GM12878 (cell line): ENCODE data around the gene MPP2. TPM values are rescaled to one million over a fixed set of nuclear protein-coding genes. Genes with fewer than 3 reads are reported as not detected.

Source experiments
- ATAC-seq: fragments of 200-7000 bp; cut with Tn5 transposase; 3 replicates; pipeline ENCODE4 v1.9.1; 2020; ENCODE audit warnings: mild to moderate bottlenecking, moderate library complexity
- BruUV-seq: library from RNA; stranded (reverse); fragments of 400-500 nt; replicated peaks from 2 replicates; lab custom pipeline; 2021; lab: Mats Ljungman, UMichigan
- CTCF ChIA-PET: fragments of 300-600 bp; sonication (Branson Sonifier 250); formaldehyde crosslinking; extraction: SDS; loops from one replicate; lab custom pipeline; 2021; ENCODE audit warnings: inconsistent platforms; lab: Yijun Ruan, JAX
- POLR2A ChIA-PET: fragments of 350-600 bp; formaldehyde crosslinking; extraction: SDS; loops from one replicate; lab custom pipeline; 2021; ENCODE audit warnings: inconsistent platforms; lab: Charles Lee
- RAD21 ChIA-PET: fragments of 300-600 bp; sonication (Branson Sonifier 250); formaldehyde crosslinking; loops from one replicate; lab custom pipeline; 2023; ENCODE audit warnings: antibody characterized with exemption; ENCODE audit not compliant: unreplicated experiment; lab: Charles Lee
- SMC1A ChIA-PET: fragments of 300-600 bp; sonication (Branson Sonifier 250); formaldehyde crosslinking; loops from one replicate; lab custom pipeline; 2023; ENCODE audit not compliant: unreplicated experiment, uncharacterized antibody; lab: Charles Lee
- DNase-seq: peaks from one replicate; pipeline ENCODE4 v3.0.0-alpha.2; 2011; ENCODE audit warnings: low read depth, low spot score
- FAIRE-seq: peaks from 3 replicates; lab custom pipeline; 2011; peaks lifted over from hg19 to GRCh38; lab: Jason Lieb, UNC
- H2AFZ ChIP-seq: 2 replicates; pipeline ENCODE4 v1.6.0; 2011; ENCODE audit warnings: low read depth, low read length, control low read depth; ENCODE audit not compliant: control insufficient read depth
- H3K27ac ChIP-seq: 2 replicates; pipeline ENCODE4 v1.5.1; 2011; ENCODE audit warnings: control low read depth; ENCODE audit not compliant: control insufficient read depth, insufficient read depth
- H3K27me3 ChIP-seq, 2 experiments: replicated peaks in 1 of 2; 2 replicates each; pipeline versions ENCODE4 v1.6.0 to v1.6.1; 2011; ENCODE audit warnings: low read length in 1 of 2; ENCODE audit not compliant: control insufficient read depth in 2 of 2, insufficient read depth in 2 of 2
- H3K36me3 ChIP-seq, 2 experiments: 2 replicates each; pipeline ENCODE4 v1.5.1; 2011; ENCODE audit warnings: low read length in 1 of 2; ENCODE audit not compliant: control insufficient read depth in 2 of 2, insufficient read depth in 2 of 2
- H3K4me1 ChIP-seq: 2 replicates; pipeline ENCODE4 v1.6.1; 2011; ENCODE audit warnings: mild to moderate bottlenecking, low read length, moderate library complexity, mixed read lengths; ENCODE audit not compliant: control insufficient read depth, insufficient read depth
- H3K4me2 ChIP-seq: 2 replicates; pipeline ENCODE4 v1.6.0; 2011; ENCODE audit warnings: control low read depth; ENCODE audit not compliant: control insufficient read depth, insufficient read depth
- H3K4me3 ChIP-seq: fragments of 200-600 bp; sonication (generic); 2 replicates; pipeline ENCODE4 v1.5.1; 2016
- H3K79me2 ChIP-seq: 2 replicates; pipeline ENCODE4 v1.6.0; 2011; ENCODE audit warnings: low read length; ENCODE audit not compliant: control insufficient read depth, insufficient read depth
- H3K9ac ChIP-seq: 2 replicates; pipeline ENCODE4 v1.8.0; 2011; ENCODE audit warnings: low read length, control low read depth, mixed read lengths; ENCODE audit not compliant: control insufficient read depth, insufficient read depth
- H3K9me3 ChIP-seq: replicated peaks from 3 replicates; pipeline ENCODE4 v1.5.1; 2011; ENCODE audit warnings: mild to moderate bottlenecking, low read length; ENCODE audit not compliant: control insufficient read depth, insufficient read depth
- H4K20me1 ChIP-seq: 2 replicates; pipeline ENCODE4 v1.6.0; 2011; ENCODE audit not compliant: control insufficient read depth, insufficient read depth
- ASH2L ChIP-seq: fragments of 300-600, 200-600 bp; sonication (generic); IDR thresholded peaks from 2 replicates; pipeline ENCODE4 v1.6.1; 2017; ENCODE audit warnings: low read depth, mild to moderate bottlenecking, borderline replicate concordance
- ESRRA ChIP-seq: IDR thresholded peaks from 2 replicates; pipeline ENCODE4 v1.6.1; 2012; ENCODE audit warnings: mild to moderate bottlenecking, low read length, improper control_type of control experiment
- HDAC6 ChIP-seq: fragments of 200-600 bp; sonication (generic); IDR thresholded peaks from one replicate; pipeline ENCODE4 v1.8.0; 2017; ENCODE audit warnings: antibody characterized with exemption; ENCODE audit not compliant: unreplicated experiment
- HDGF ChIP-seq: fragments of 450-650 bp; IDR thresholded peaks from 2 replicates; pipeline ENCODE4 v1.6.1; 2016; ENCODE audit warnings: antibody characterized with exemption
- POLR2AphosphoS2 ChIP-seq: IDR thresholded peaks from 2 replicates; pipeline ENCODE4 v1.6.1; 2011; ENCODE audit warnings: low read depth, mild to moderate bottlenecking, low read length, improper control_type of control experiment, moderate library complexity
- YY1 ChIP-seq: IDR thresholded peaks from 2 replicates; pipeline ENCODE4 v1.6.1; 2011; ENCODE audit warnings: low read depth, mild to moderate bottlenecking, low read length
- WGBS: methylation state at CpG from one replicate; pipeline ENCODE4 v1.1.6; 2016; ENCODE audit warnings: low lambda C conversion rate; ENCODE audit not compliant: insufficient replicate concordance, insufficient coverage; ENCODE audit errors: missing lambda C conversion rate; 5-methylcytosine and 5-hydroxymethylcytosine counted together
- in situ Hi-C: fragments of 300-500 bp; cut with MboI; formaldehyde crosslinking; loops from 9 replicates; pipeline ENCODE4 v1.14.3; 2018; ENCODE audit warnings: mixed read lengths
- intact Hi-C: fragments of 100-400 bp; cut with micrococcal nuclease; formaldehyde crosslinking; loops from one replicate; pipeline ENCODE4 v1.14.2; 2022; ENCODE audit not compliant: unreplicated experiment
- polyA plus RNA-seq, 11 experiments: library from polyadenylated mRNA; depleted of rRNA in 4 of 11; unstranded in 6 of 11; stranded (reverse) in 5 of 11; fragments of >200 nt; fragmentation: Nextera tagmentation in 4 of 11; fragmentation: Illumina TruSeq in 1 of 11; extraction: Ambion mirVana in 4 of 11; extraction: Trizol in 1 of 11; gene quantifications; 1 replicate in 1 of 11; 2 replicates in 10 of 11; pipeline versions ENCODE4 v1.2.1 to v1.2.3, GENCODE V29; 2011 to 2016; ENCODE audit warnings: inconsistent platforms in 2 of 11, missing spikeins in 2 of 11, low read depth in 1 of 11
- total RNA-seq, 4 experiments: library from RNA; depleted of rRNA in 3 of 4; stranded (reverse); fragments of >200 nt in 3 of 4; fragmentation: Illumina TruSeq in 1 of 4; extraction: Trizol in 1 of 4; gene quantifications; 2 replicates each; pipeline versions ENCODE4 v1.2.1 to v1.2.3, GENCODE V29; 2013 to 2021

The MPP2 gene
- total and polyA plus RNA-seq, 10 of the 15 experiments (the other 5 are each of a cell fraction or from before 2014, with no cell fraction given): 0.02 to 0.23 (median 0.15) TPM; not detected in 2

DNA sequence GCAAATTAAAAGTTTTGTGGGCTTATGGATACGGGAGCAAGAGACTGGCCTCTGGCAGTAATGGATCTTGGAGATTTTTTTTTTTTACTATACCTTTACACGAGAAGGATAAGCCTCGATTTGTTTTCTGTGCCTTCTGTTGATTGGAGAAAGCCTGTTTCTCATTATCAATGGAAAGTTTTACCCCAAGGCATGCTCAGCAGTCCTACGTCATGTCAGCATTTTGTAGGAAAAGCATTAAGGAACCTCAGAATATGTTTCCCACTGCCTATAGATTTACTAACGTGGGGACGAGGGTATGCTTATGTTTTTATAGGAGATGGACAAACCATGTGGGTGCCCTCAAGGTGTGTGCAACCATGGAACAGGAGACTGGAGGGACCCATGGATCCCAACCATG, 33.5 kb downstream of the MPP2 start:
- H3K9ac ChIP-seq: no peak overlapping the region
- H3K27ac ChIP-seq: no peak overlapping the region
- no peak for ATAC-seq
- H3K36me3 ChIP-seq: no peaks in the 10 kb centered on the region
- no peak for FAIRE-seq
- no peaks in the 10 kb centered on the region for H3K4me1 ChIP-seq
- SMC1A ChIA-PET: no interaction called here
- in situ Hi-C loops: no loop called here
- H3K9me3 ChIP-seq: no peaks in the 10 kb centered on the region
- no peaks in the 10 kb centered on the region for H3K79me2 ChIP-seq
- H2AFZ ChIP-seq: no peak overlapping the region
- no peaks in the 10 kb centered on the region; a peak in 1 of 4 replicates for H3K27me3 ChIP-seq
- no peak for TF ChIP-seq HDAC6
- no peak for TF ChIP-seq YY1
- no peak for TF ChIP-seq ESRRA
- TF ChIP-seq ASH2L: no peak
- TF ChIP-seq, all 136 proteins: peak for 0
- Histone ChIP-seq H3K4me2 (no peak overlapping the region), H3K4me3 (no peak overlapping the region), H4K20me1 (no peaks in the 10 kb centered on the region)
- ChIA-PET RAD21 (no interaction called here), POLR2A (no interaction called here), CTCF (interaction anchor here (0.6 kb wide), 1 partner anchor 9 kb away, joined by 3 read pairs; no protein-coding TSS in a partner anchor)
- intact Hi-C loops: loop anchor here (10.0 kb wide), 1 partner anchor 121 kb away; no protein-coding TSS in a partner anchor
- 17% methylated on average over 6 of the region's 6 CpGs for WGBS
- no TSS peak for BruUV-seq
- DNase-seq: no peak

DNA sequence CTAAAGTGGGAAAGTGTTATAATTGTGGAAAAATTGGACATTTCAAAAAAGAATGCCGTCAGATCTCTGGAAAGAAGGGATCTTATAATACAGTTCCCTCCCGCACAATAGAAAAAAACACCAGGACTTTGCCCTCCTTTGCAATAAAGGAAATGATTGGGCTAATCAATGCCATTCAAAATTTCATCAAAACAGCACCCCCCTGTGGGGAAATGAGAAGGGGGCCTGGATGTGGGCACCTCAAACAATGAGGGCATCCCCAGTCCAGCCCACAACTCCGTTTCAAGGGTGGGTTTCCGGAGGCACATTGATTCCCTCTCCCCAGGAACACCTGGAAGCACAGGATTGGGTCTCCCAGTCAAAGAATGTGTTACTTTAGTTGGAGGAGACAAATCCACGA, 34.2 kb downstream of the MPP2 start:
- Histone ChIP-seq H3K4me1 (no peaks in the 10 kb centered on the region), H2AFZ (no peak overlapping the region), H3K27ac (no peak overlapping the region), H3K4me2 (no peak overlapping the region), H4K20me1 (no peaks in the 10 kb centered on the region), H3K4me3 (no peak overlapping the region), H3K9me3 (no peaks in the 10 kb centered on the region), H3K27me3 (no peaks in the 10 kb centered on the region; a peak in 1 of 4 replicates), H3K36me3 (no peaks in the 10 kb centered on the region), H3K79me2 (no peaks in the 10 kb centered on the region), H3K9ac (no peak overlapping the region)
- FAIRE-seq (no peak), ATAC-seq (no peak), DNase-seq (no peak)
- ChIA-PET CTCF (no interaction called here), POLR2A (no interaction called here), SMC1A (no interaction called here), RAD21 (no interaction called here)
- 38% methylated on average over 5 of the region's 5 CpGs for WGBS
- no TSS peak for BruUV-seq
- in situ Hi-C loops (no loop called here), intact Hi-C loops (loop anchor here (10.0 kb wide), 1 partner anchor 122 kb away; no protein-coding TSS in a partner anchor)
- TF ChIP-seq POLR2AphosphoS2 (no peak), HDGF (no peak)
